ENCODE measurements around the gene KREMEN1. TPM values are rescaled to one million over a fixed set of nuclear protein-coding genes. Genes with fewer than 3 reads are reported as not detected.

KREMEN1 gene
- total RNA-seq, 1 experiment from 2014 or later: 5.8 TPM

GRCh38 chr22:29103121-29103520 is 30.3 kb downstream of the KREMEN1 start:
- peaks cover 13% of the 10 kb centered on the region for H3K4me1 Mint-ChIP-seq
- no peak overlapping the region for H3K4me3 Mint-ChIP-seq
- DNase-seq (ENCODE audit: low spot score) (no peak), ATAC-seq (no peak)
- TF ChIP-seq GABPB1 (CRISPR knock-in tag; IDR thresholded peaks at IDR 0.05) (no peak), ZNF281 (CRISPR knock-in tag; IDR thresholded peaks at IDR 0.05) (no peak), JAZF1 (CRISPR knock-in tag; IDR thresholded peaks at IDR 0.05) (no peak), ZNF121 (CRISPR knock-in tag; IDR thresholded peaks at IDR 0.05) (no peak), SP1 (CRISPR knock-in tag; conservative IDR thresholded peaks at IDR 0.05) (no peak), HMGA2 (CRISPR knock-in tag; IDR thresholded peaks at IDR 0.05) (no peak), MAX (CRISPR knock-in tag; IDR thresholded peaks at IDR 0.05) (no peak), ATF6 (CRISPR knock-in tag; IDR thresholded peaks at IDR 0.05) (no peak), TCF7 (CRISPR knock-in tag; IDR thresholded peaks at IDR 0.05; ENCODE audit: low read depth) (no peak), ZNF138 (CRISPR knock-in tag; conservative IDR thresholded peaks at IDR 0.05) (no peak)
- no peaks in the 10 kb centered on the region for H3K36me3 Mint-ChIP-seq
- ChIA-PET POLR2A (interaction anchor here (0.7 kb wide), 1 partner anchor 58 kb away, joined by 3 read pairs; no protein-coding TSS in a partner anchor), CTCF (interaction anchor here (1.1 to 2.6 kb wide), 3 partner anchors 20 to 51 kb away, joined by 3 to 12 read pairs (median 3); no protein-coding TSS in a partner anchor)
- H3K27ac Mint-ChIP-seq: no peak overlapping the region; the same call in 1 of the 2 replicates
- no peaks in the 10 kb centered on the region for H3K9me3 Mint-ChIP-seq
- H3K27me3 Mint-ChIP-seq (ENCODE audit: low read depth): no peaks in the 10 kb centered on the region

DNA sequence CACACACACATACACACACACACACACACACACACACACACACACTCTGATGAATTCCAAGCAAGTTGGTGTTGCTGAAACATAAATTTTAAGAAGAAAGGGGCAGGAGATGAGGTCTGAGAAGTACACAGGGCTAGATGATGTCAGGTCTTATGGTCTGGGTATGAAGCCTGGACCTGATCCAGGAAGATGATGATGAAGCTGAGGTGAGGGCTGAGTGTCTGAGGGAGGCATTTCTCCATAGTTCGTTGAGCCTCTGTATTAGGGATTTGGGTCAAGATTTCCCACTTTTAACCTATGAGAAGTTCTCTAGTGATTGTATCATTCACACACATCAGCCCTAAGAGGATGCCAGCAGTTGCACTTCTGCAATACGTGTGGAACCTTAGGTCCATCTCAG is 32.6 kb downstream of the KREMEN1 start:
- ChIA-PET POLR2A (interaction anchor here (0.7 kb wide), 2 partner anchors 123 to 275 kb away, joined by 3 read pairs; no protein-coding TSS in a partner anchor), CTCF (interaction anchor here (1.8 to 3.5 kb wide), 2 partner anchors 49 to 140 kb away, joined by 11 to 12 read pairs; no protein-coding TSS in a partner anchor)
- H3K36me3 Mint-ChIP-seq: no peaks in the 10 kb centered on the region
- H3K27me3 Mint-ChIP-seq (ENCODE audit: low read depth): no peaks in the 10 kb centered on the region
- no peak overlapping the region for H3K27ac Mint-ChIP-seq
- H3K4me3 Mint-ChIP-seq: no peak overlapping the region
- no peaks in the 10 kb centered on the region for H3K9me3 Mint-ChIP-seq
- ATAC-seq (no peak), DNase-seq (ENCODE audit: low spot score) (no peak)
- peaks cover 7% of the 10 kb centered on the region; the same call in 1 of the 2 replicates for H3K4me1 Mint-ChIP-seq
- TF ChIP-seq, protein P1, sequence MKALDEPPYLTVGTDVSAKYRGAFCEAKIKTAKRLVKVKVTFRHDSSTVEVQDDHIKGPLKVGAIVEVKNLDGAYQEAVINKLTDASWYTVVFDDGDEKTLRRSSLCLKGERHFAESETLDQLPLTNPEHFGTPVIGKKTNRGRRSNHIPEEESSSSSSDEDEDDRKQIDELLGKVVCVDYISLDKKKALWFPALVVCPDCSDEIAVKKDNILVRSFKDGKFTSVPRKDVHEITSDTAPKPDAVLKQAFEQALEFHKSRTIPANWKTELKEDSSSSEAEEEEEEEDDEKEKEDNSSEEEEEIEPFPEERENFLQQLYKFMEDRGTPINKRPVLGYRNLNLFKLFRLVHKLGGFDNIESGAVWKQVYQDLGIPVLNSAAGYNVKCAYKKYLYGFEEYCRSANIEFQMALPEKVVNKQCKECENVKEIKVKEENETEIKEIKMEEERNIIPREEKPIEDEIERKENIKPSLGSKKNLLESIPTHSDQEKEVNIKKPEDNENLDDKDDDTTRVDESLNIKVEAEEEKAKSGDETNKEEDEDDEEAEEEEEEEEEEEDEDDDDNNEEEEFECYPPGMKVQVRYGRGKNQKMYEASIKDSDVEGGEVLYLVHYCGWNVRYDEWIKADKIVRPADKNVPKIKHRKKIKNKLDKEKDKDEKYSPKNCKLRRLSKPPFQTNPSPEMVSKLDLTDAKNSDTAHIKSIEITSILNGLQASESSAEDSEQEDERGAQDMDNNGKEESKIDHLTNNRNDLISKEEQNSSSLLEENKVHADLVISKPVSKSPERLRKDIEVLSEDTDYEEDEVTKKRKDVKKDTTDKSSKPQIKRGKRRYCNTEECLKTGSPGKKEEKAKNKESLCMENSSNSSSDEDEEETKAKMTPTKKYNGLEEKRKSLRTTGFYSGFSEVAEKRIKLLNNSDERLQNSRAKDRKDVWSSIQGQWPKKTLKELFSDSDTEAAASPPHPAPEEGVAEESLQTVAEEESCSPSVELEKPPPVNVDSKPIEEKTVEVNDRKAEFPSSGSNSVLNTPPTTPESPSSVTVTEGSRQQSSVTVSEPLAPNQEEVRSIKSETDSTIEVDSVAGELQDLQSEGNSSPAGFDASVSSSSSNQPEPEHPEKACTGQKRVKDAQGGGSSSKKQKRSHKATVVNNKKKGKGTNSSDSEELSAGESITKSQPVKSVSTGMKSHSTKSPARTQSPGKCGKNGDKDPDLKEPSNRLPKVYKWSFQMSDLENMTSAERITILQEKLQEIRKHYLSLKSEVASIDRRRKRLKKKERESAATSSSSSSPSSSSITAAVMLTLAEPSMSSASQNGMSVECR (CRISPR knock-in tag; IDR thresholded peaks at IDR 0.05; ENCODE audit: borderline replicate concordance): no peak
- TF ChIP-seq TEAD4 (CRISPR knock-in tag; IDR thresholded peaks at IDR 0.05): no peak
- TF ChIP-seq ZSCAN18 (CRISPR knock-in tag; IDR thresholded peaks at IDR 0.05): no peak
- TF ChIP-seq, protein P2, sequence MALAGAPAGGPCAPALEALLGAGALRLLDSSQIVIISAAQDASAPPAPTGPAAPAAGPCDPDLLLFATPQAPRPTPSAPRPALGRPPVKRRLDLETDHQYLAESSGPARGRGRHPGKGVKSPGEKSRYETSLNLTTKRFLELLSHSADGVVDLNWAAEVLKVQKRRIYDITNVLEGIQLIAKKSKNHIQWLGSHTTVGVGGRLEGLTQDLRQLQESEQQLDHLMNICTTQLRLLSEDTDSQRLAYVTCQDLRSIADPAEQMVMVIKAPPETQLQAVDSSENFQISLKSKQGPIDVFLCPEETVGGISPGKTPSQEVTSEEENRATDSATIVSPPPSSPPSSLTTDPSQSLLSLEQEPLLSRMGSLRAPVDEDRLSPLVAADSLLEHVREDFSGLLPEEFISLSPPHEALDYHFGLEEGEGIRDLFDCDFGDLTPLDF (CRISPR knock-in tag; IDR thresholded peaks at IDR 0.05): no peak
- TF ChIP-seq CBFB (CRISPR knock-in tag; IDR thresholded peaks at IDR 0.05; ENCODE audit: low read depth): no peak
- TF ChIP-seq E2F5 (CRISPR knock-in tag; IDR thresholded peaks at IDR 0.05): no peak
- no peak for TF ChIP-seq AFF4 (CRISPR knock-in tag; IDR thresholded peaks at IDR 0.05; ENCODE audit: borderline replicate concordance)
- no peak for TF ChIP-seq TCF7 (CRISPR knock-in tag; IDR thresholded peaks at IDR 0.05; ENCODE audit: low read depth)

Measured in WTC11 (cell line).